MCF 10A (cell line): Measurements from ENCODE around the gene PLCG2. TPM values are rescaled to one million over a fixed set of nuclear protein-coding genes. Genes with fewer than 3 reads are reported as not detected.

Experiments used
- BruUV-seq: library from RNA; stranded (reverse); fragments of 400-500 nt; replicated peaks from 2 replicates; lab custom pipeline; 2021; lab: Mats Ljungman, UMichigan
- CTCF ChIA-PET: fragments of 300-600 bp; sonication (Branson Sonifier 250); formaldehyde crosslinking; extraction: SDS; loops from one replicate; lab custom pipeline; 2021; ENCODE audit warnings: antibody characterized with exemption, inconsistent platforms; lab: Yijun Ruan, JAX
- POLR2A ChIA-PET: fragments of 300-600, 350-650 bp; sonication (Branson Sonifier 250); formaldehyde crosslinking; extraction: SDS; loops from one replicate; lab custom pipeline; 2020; ENCODE audit warnings: antibody characterized with exemption, inconsistent platforms; lab: Yijun Ruan, JAX
- DNase-seq: peaks from one replicate; pipeline ENCODE4 v3.0.0-alpha.2; 2018; ENCODE audit not compliant: unreplicated experiment
- H3K27ac Mint-ChIP-seq: one replicate; pipeline ENCODE4 v1.8.0; 2022; ENCODE audit warnings: mild to moderate bottlenecking, low read depth, mixed read lengths; ENCODE audit not compliant: unreplicated experiment
- H3K27me3 Mint-ChIP-seq: one replicate; pipeline ENCODE4 v1.8.0; 2022; ENCODE audit warnings: mixed read lengths; ENCODE audit not compliant: insufficient read depth, unreplicated experiment
- H3K36me3 Mint-ChIP-seq: one replicate; pipeline ENCODE4 v1.8.0; 2022; ENCODE audit warnings: mild to moderate bottlenecking, moderate library complexity, mixed read lengths; ENCODE audit not compliant: insufficient read depth, unreplicated experiment
- H3K4me1 Mint-ChIP-seq: one replicate; pipeline ENCODE4 v1.8.0; 2022; ENCODE audit warnings: mixed read lengths; ENCODE audit not compliant: insufficient read depth, unreplicated experiment
- H3K4me3 Mint-ChIP-seq: one replicate; pipeline ENCODE4 v1.8.0; 2022; ENCODE audit warnings: mild to moderate bottlenecking, moderate library complexity, mixed read lengths; ENCODE audit not compliant: unreplicated experiment
- H3K9me3 Mint-ChIP-seq: one replicate; pipeline ENCODE4 v1.8.0; 2022; ENCODE audit warnings: mixed read lengths; ENCODE audit not compliant: unreplicated experiment
- intact Hi-C: fragments of 100-400 bp; cut with micrococcal nuclease; formaldehyde crosslinking; loops from 2 replicates; pipeline ENCODE4 v1.14.1; 2022
- total RNA-seq: library from RNA; stranded (reverse); gene quantifications from 2 replicates; pipeline ENCODE4 v1.2.3, GENCODE V29; 2022
- TF ChIP-seq, protein P1 (sequence below): fragments of 200-600 bp; IDR thresholded peaks from one replicate; pipeline ENCODE4 v1.8.0; 2022; ENCODE audit warnings: antibody characterized with exemption, mild to moderate bottlenecking; ENCODE audit not compliant: unreplicated experiment

Gene PLCG2
- total RNA-seq, 1 experiment from 2014 or later: 5.2 TPM

DNA sequence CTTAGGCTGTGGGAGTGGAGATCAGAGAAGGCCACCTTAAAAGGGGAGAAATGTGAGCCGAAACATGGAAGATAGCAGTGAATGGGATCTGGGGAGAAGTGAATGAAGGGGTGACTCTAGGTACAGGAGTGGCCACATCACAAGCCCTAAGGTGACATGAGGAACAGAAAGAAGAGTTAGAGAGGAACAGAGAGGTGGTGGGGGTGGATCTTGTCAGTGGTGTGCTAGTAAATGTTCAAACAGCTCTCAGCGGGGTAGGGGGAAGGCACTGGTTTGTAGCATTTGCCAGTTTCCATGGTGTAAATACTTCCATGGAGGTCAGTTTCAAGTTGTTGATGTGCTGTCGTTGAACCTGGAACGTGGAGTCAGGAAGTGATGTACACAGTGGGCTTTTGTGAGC is 141.4 kb downstream of the PLCG2 start:
- ChIA-PET CTCF (no interaction called here), POLR2A (no interaction called here)
- no TSS peak for BruUV-seq
- TF ChIP-seq, protein P1, sequence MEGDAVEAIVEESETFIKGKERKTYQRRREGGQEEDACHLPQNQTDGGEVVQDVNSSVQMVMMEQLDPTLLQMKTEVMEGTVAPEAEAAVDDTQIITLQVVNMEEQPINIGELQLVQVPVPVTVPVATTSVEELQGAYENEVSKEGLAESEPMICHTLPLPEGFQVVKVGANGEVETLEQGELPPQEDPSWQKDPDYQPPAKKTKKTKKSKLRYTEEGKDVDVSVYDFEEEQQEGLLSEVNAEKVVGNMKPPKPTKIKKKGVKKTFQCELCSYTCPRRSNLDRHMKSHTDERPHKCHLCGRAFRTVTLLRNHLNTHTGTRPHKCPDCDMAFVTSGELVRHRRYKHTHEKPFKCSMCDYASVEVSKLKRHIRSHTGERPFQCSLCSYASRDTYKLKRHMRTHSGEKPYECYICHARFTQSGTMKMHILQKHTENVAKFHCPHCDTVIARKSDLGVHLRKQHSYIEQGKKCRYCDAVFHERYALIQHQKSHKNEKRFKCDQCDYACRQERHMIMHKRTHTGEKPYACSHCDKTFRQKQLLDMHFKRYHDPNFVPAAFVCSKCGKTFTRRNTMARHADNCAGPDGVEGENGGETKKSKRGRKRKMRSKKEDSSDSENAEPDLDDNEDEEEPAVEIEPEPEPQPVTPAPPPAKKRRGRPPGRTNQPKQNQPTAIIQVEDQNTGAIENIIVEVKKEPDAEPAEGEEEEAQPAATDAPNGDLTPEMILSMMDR: no peak
- Mint-ChIP-seq H3K9me3 (no peaks in the 10 kb centered on the region), H3K27me3 (no peaks in the 10 kb centered on the region), H3K27ac (no peak overlapping the region), H3K4me1 (no peaks in the 10 kb centered on the region), H3K4me3 (no peak overlapping the region), H3K36me3 (no peaks in the 10 kb centered on the region)
- DNase-seq: no peak
- intact Hi-C loops: no loop called here

DNA sequence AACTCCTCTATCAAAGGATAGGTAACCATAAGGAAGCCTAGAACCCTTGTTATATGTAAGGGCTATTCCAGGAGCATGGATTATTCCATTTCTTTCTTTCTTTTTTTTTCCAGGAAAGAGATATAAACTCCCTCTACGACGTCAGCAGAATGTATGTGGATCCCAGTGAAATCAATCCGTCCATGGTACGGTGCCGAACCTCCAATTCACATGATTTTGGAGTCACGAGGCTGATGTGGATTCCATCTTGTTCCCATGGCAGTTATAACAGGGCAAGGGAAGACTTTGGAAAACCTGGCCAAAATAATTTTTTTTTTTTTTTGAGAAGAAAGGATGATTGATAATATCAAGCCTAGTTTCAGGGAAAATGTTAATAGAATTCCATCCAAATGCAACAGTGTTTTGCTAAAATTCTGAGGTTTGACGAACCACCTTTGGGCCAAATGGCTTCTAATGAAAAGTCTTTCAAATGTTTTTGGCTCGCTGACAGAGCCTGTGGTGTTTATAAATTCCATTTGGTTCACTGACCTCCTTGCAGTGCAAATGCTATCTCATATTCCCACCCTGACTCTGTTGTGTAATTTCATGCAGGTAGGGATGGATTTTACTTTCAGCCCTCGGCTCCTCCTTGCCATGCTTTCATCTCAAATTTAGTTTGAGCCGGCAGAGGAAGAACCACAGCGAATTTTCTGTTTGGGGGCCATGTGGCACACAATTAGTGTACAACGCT is 142.2 kb downstream of the PLCG2 start:
- no TSS peak for BruUV-seq
- intact Hi-C loops: no loop called here
- Mint-ChIP-seq H3K36me3 (no peaks in the 10 kb centered on the region), H3K4me3 (no peak overlapping the region), H3K9me3 (no peaks in the 10 kb centered on the region), H3K4me1 (no peaks in the 10 kb centered on the region), H3K27ac (no peak overlapping the region), H3K27me3 (no peaks in the 10 kb centered on the region)
- ChIA-PET CTCF (interaction anchor here (1.1 kb wide), 1 partner anchor 310 kb away, joined by 5 read pairs; no protein-coding TSS in a partner anchor), POLR2A (no interaction called here)
- TF ChIP-seq, protein P1: no peak
- no peak for DNase-seq

DNA sequence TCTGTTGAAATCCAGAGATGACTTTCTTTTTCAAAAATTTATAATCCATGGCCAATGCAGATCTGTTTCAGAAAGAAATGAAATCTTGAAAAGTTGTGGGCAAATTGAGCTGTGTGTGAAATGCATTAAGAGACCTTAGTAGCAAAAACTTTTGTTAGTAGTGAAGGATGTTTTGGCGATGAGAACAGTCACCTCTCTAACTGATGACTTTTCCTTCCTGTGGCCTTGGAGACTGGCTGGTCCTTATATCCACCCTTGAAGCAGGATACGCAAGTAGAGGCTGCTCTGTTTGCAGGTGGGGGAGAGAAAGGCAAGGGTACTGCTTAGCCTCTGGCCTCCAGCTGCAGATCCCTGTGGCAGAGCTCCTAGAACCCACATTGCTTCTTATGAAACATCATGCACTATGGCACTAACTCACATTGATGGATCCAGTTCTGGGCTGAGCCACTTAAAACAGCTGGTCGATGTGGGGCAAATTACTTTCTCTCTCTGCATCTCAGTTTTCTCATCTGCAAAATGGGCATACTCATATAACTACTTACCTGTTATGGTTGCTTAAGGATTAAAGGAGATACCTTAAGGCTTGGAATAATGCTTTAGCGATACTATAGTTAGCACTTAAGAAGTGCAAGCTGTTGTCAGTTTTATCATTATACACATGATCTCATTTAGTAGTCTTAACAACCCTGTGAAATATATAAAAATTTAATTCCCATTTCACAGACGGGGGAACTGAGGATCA is 142.9 kb downstream of the PLCG2 start:
- POLR2A ChIA-PET: no interaction called here
- Mint-ChIP-seq H3K4me1 (no peaks in the 10 kb centered on the region), H3K9me3 (no peaks in the 10 kb centered on the region), H3K4me3 (no peak overlapping the region), H3K27me3 (no peaks in the 10 kb centered on the region), H3K27ac (no peak overlapping the region), H3K36me3 (no peaks in the 10 kb centered on the region)
- CTCF ChIA-PET: interaction anchor here (0.9 to 1.1 kb wide), 2 partner anchors 18 to 309 kb away, joined by 3 to 5 read pairs; no protein-coding TSS in a partner anchor
- no TSS peak for BruUV-seq
- intact Hi-C loops: no loop called here
- TF ChIP-seq, protein P1: no peak
- DNase-seq: no peak

- TF ChIP-seq, protein P1: no peak
Observed at GRCh38 chr16:81923296-81923695, 144.2 kb downstream of the PLCG2 start.

More at GRCh38 chr16:81923296-81923695, 144.2 kb downstream of the PLCG2 start:
- DNase-seq: no peak
- no TSS peak for BruUV-seq
- H3K9me3 Mint-ChIP-seq: no peaks in the 10 kb centered on the region
- H3K4me1 Mint-ChIP-seq: no peaks in the 10 kb centered on the region
- ChIA-PET CTCF (interaction anchor here (0.6 kb wide), 1 partner anchor 533 kb away, joined by 6 read pairs; no protein-coding TSS in a partner anchor), POLR2A (no interaction called here)
- H3K27me3 Mint-ChIP-seq: no peaks in the 10 kb centered on the region
- intact Hi-C loops: no loop called here
- H3K4me3 Mint-ChIP-seq: no peak overlapping the region
- H3K36me3 Mint-ChIP-seq: no peaks in the 10 kb centered on the region
- no peak overlapping the region for H3K27ac Mint-ChIP-seq
